LNCAP (cell line): Measurements from ENCODE around the gene TRIM54.

ENCODE experiments used
- CTCF ChIP-seq: fragments of 450-650 bp; IDR thresholded peaks from 2 replicates; pipeline ENCODE4 v1.5.1; 2017; ENCODE audit warnings: mild to moderate bottlenecking

Gene TRIM54

GRCh38 chr2:27354597-27354927, 72.3 kb downstream of the TRIM54 start:
- TF ChIP-seq CTCF: no peak

- no peak for TF ChIP-seq CTCF
Observed at GRCh38 chr2:27356056-27356381, 73.8 kb downstream of the TRIM54 start.

- TF ChIP-seq CTCF: no peak
Observed at GRCh38 chr2:27356382-27357181, 74.4 kb downstream of the TRIM54 start, which contains the start of gene GTF3C2. Gene GTF3C2 (minus strand): TSS chr2:27356764. CDS start chr2:27343554, 13,210 bp downstream.
